Mucosa of descending colon (tissue), 3 donors: ENCODE results near the gene BID. TPM values are rescaled to one million over a fixed set of nuclear protein-coding genes. Genes with fewer than 3 reads are reported as not detected.

Source experiments
- ATAC-seq: fragments of 200-7000 bp; cut with Tn5 transposase; one replicate; pipeline ENCODE4 v1.9.1; 2020; ENCODE audit warnings: mild to moderate bottlenecking, moderate library complexity
- DNase-seq, 3 donors: peaks; one replicate each; pipeline ENCODE4 v3.0.0-alpha.2; 2020
- H3K36me3 ChIP-seq: fragments of 200-600 bp; one replicate; pipeline ENCODE4 v1.8.0; 2021; ENCODE audit warnings: low read depth, mild to moderate bottlenecking
- H3K4me1 ChIP-seq: fragments of 200-600 bp; one replicate; pipeline ENCODE4 v1.8.0; 2021; ENCODE audit warnings: low read depth, mild to moderate bottlenecking
- H3K4me3 ChIP-seq: fragments of 200-600 bp; one replicate; pipeline ENCODE4 v1.8.0; 2021; ENCODE audit warnings: mild to moderate bottlenecking
- H3K9me3 ChIP-seq: fragments of 200-600 bp; one replicate; pipeline ENCODE4 v1.8.0; 2021; ENCODE audit warnings: mild to moderate bottlenecking
- intact Hi-C, 2 donors: fragments of 100-400 bp; cut with DNase I in 1 of 2; cut with micrococcal nuclease in 1 of 2; formaldehyde crosslinking; loops; one replicate each; pipeline versions ENCODE4 v1.11.0 to v1.11.1; 2022; cut with DNase I, micrococcal nuclease
- total RNA-seq, 3 donors: library from RNA; stranded (reverse); fragmentation: NEBNext Ultra II Directional in 2 of 3; extraction: Animal tissue kit (Norgen Biotek cat#: 25700) in 2 of 3; gene quantifications; one replicate each; pipeline versions ENCODE4 v1.2.1 to v1.2.4, GENCODE V29; 2021 to 2023
- TF ChIP-seq, protein P1 (sequence below): fragments of 200-600 bp; IDR thresholded peaks from one replicate; pipeline ENCODE4 v1.8.0; 2022; ENCODE audit warnings: antibody characterized with exemption, mild to moderate bottlenecking
- donor health status: DM: no; HTN: no; CAD: no; lungs with moderate emphysema.
- donor health status: DM: no; HTN: no; CAD: no.
- donor health status: DM: no; HTN: yes; CAD: no.

The BID gene
- total RNA-seq, 3 donors from 2014 or later: 17.9 to 35.0 (median 21.8) TPM

DNA sequence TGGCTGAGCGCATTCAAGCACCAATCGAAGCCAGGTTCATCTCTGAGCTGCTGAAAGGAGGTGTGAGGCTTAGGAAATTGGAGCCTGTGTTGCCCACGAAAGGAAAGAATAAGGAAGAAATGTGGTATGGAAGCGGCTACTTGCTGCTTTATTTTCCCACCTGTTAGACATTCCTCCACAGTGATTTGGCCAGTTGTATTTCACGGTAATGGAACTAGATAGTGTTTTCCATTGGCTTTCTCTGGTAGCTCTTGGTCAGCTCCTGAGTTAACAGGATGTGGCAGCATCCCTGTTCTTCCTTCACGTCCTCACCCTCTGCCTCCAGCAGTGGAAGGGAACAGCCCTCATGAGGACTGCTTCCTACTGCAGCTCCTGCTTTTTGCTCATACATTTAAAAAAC is 44.7 kb downstream of the BID start:
- DNase-seq (no peak), ATAC-seq (no peak)
- Histone ChIP-seq H3K4me1 (peaks cover 13% of the 10 kb centered on the region), H3K36me3 (peaks cover 1% of the 10 kb centered on the region), H3K9me3 (no peaks in the 10 kb centered on the region), H3K4me3 (no peak overlapping the region)
- intact Hi-C loops: no loop called here
- TF ChIP-seq, protein P1, sequence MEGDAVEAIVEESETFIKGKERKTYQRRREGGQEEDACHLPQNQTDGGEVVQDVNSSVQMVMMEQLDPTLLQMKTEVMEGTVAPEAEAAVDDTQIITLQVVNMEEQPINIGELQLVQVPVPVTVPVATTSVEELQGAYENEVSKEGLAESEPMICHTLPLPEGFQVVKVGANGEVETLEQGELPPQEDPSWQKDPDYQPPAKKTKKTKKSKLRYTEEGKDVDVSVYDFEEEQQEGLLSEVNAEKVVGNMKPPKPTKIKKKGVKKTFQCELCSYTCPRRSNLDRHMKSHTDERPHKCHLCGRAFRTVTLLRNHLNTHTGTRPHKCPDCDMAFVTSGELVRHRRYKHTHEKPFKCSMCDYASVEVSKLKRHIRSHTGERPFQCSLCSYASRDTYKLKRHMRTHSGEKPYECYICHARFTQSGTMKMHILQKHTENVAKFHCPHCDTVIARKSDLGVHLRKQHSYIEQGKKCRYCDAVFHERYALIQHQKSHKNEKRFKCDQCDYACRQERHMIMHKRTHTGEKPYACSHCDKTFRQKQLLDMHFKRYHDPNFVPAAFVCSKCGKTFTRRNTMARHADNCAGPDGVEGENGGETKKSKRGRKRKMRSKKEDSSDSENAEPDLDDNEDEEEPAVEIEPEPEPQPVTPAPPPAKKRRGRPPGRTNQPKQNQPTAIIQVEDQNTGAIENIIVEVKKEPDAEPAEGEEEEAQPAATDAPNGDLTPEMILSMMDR: no peak

- no peaks in the 10 kb centered on the region for H3K9me3 ChIP-seq
- no peaks in the 10 kb centered on the region for H3K36me3 ChIP-seq
- H3K4me1 ChIP-seq: peaks cover 15% of the 10 kb centered on the region
- intact Hi-C loops: no loop called here
- ATAC-seq: no peak
- TF ChIP-seq, protein P1: no peak
- no peak for DNase-seq
- no peak overlapping the region for H3K4me3 ChIP-seq
These were observed 45.5 kb downstream of the BID start for GRCh38 chr22:17728786-17729185.

DNA sequence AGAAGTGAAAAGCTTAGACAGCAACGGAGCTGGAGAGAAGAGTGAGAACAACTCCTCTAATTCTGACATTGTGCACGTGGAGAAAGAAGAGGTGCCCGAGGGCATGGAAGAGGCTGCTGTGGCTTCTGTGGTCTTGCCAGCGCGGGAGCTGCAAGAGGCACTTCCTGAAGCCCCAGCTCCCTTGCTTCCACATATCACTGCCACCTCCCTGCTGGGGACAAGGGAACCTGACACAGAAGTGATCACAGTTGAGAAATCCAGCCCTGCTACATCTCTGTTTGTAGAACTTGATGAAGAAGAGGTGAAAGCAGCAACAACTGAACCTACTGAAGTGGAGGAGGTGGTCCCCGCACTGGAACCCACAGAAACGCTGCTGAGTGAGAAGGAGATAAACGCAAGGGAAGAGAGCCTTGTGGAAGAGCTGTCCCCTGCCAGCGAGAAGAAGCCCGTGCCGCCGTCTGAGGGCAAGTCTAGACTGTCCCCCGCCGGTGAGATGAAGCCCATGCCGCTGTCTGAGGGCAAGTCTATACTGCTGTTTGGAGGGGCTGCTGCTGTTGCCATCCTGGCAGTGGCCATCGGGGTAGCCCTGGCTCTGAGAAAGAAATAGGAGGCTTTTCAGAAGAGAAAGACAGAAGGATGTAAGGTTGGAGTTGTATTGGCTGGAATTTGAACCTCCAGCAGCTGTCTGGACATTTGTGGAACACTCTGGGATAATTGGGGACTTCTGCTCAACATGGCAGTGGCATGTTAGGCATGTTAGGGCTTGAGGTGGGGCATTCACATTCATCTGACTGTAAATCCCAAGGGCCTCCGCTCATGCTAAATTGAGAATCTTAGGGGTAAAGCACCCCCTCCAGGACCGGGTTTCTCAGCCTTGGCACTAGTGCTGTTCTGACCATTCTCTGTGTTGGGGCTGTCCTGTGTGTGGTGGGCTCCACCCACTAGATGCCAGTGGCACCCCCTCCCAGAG is 47.1 kb downstream of the BID start:
- no peak for DNase-seq
- no peak overlapping the region for H3K4me3 ChIP-seq
- no peaks in the 10 kb centered on the region for H3K9me3 ChIP-seq
- H3K4me1 ChIP-seq: peaks cover 14% of the 10 kb centered on the region
- no peaks in the 10 kb centered on the region for H3K36me3 ChIP-seq
- no peak for ATAC-seq
- intact Hi-C loops: no loop called here
- TF ChIP-seq, protein P1: no peak

DNA sequence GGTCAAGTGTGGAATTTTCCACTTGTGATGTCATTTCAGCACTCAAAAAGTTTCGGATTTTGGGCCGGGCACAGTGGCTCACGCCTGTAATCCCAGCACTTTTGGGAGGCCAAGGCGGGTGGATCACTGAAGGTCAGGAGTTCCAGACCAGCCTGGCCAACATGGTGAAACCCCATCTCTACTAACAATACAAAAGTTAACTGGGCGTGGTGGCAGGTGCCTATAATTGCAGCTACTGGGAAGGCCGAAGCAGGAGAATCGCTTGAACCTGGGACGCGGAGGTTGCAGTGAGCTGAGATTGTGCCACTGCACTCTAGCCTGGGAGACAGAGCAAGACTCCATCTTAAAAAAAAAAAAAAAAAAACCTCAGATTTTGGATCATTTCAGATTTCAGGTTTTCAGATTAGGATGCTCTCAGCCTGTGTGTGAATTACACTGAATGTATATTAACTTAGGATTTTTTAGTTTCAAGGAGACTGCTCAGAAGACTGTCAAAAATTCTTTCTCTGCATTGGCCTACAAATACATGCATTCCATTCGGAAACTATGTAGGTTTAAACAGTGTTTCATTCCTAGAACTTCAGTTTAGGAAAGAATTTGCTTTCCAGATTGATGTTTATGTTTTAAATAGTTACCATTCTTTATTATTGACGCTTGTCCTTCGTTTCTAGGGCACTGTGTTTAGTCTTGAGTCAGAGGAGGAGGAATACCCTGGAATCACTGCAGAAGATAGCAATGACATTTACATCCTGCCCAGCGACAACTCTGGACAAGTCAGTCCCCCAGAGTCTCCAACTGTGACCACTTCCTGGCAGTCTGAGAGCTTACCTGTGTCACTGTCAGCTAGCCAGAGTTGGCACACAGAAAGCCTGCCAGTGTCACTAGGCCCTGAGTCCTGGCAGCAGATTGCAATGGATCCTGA is 48.0 kb downstream of the BID start:
- Histone ChIP-seq H3K4me3 (no peak overlapping the region), H3K36me3 (no peaks in the 10 kb centered on the region), H3K4me1 (peaks cover 14% of the 10 kb centered on the region), H3K9me3 (no peaks in the 10 kb centered on the region)
- intact Hi-C loops: no loop called here
- no peak for DNase-seq
- TF ChIP-seq, protein P1: no peak
- no peak for ATAC-seq

GRCh38 chr22:17725500-17725796 is 48.8 kb downstream of the BID start:
- Histone ChIP-seq H3K36me3 (no peaks in the 10 kb centered on the region), H3K9me3 (no peaks in the 10 kb centered on the region), H3K4me3 (no peak overlapping the region), H3K4me1 (peaks cover 14% of the 10 kb centered on the region)
- ATAC-seq (no peak), DNase-seq (no peak)
- intact Hi-C loops: no loop called here
- TF ChIP-seq, protein P1: no peak
